HCT116 (cell line): ENCODE measurements around the gene BTG3. TPM values are rescaled to one million over a fixed set of nuclear protein-coding genes. Genes with fewer than 3 reads are reported as not detected.

Source experiments
- ATAC-seq: fragments of 200-7000 bp; cut with Tn5 transposase; 2 replicates; pipeline ENCODE4 v1.9.1; 2020; ENCODE audit warnings: mild to moderate bottlenecking, moderate library complexity
- BruUV-seq: library from RNA; stranded (reverse); fragments of 400-500 nt; replicated peaks from 2 replicates; lab custom pipeline; 2021; lab: Mats Ljungman, UMichigan
- CTCF ChIA-PET: fragments of 300-600 bp; sonication (Branson Sonifier 250); formaldehyde crosslinking; loops from one replicate; lab custom pipeline; 2021; ENCODE audit warnings: antibody characterized with exemption; lab: Charles Lee
- POLR2A ChIA-PET: fragments of 300-600, 350-600 bp; sonication (Branson Sonifier 250); formaldehyde crosslinking; loops from one replicate; lab custom pipeline; 2021; ENCODE audit warnings: antibody characterized with exemption; lab: Charles Lee
- RAD21 ChIA-PET, 2 experiments: fragments of 300-600 bp; sonication (Branson Sonifier 250); formaldehyde crosslinking; loops; one replicate each; lab custom pipeline; 2023; ENCODE audit warnings: low total read pairs in 2 of 2; ENCODE audit not compliant: uncharacterized antibody in 2 of 2, unreplicated experiment in 2 of 2, low non-redundant PET in 1 of 2; lab: Charles Lee
- DNase-seq: peaks from one replicate; pipeline ENCODE4 v3.0.0-alpha.2; 2010; ENCODE audit warnings: low read depth, low spot score
- H2AFZ ChIP-seq: fragments of 200-600 bp; shearing (Covaris generic), sonication (generic); 2 replicates; pipeline ENCODE4 v1.6.1; 2017; ENCODE audit warnings: low read depth, mixed run types, mixed read lengths, antibody characterized with exemption, low read length; ENCODE audit not compliant: poor library complexity, severe bottlenecking
- H3K27ac ChIP-seq: 2 replicates; pipeline ENCODE4 v1.5.1; 2012; ENCODE audit warnings: low read depth, low read length
- H3K27me3 ChIP-seq: fragments of 200-600 bp; sonication (generic); 2 replicates; pipeline ENCODE4 v1.6.1; 2016; ENCODE audit warnings: mixed run types, low read length, mixed read lengths; ENCODE audit not compliant: insufficient read depth
- H3K36me3 ChIP-seq, 2 experiments: fragments of 200-500 bp in 1 of 2; fragments of 200-600 bp in 1 of 2; sonication (Bioruptor generic) in 1 of 2; sonication (generic) in 1 of 2; 2 replicates each; pipeline versions ENCODE4 v1.5.1 to v1.6.1; 2014 to 2016; ENCODE audit warnings: low read length in 2 of 2, inconsistent platforms in 1 of 2, mixed read lengths in 1 of 2, mixed run types in 1 of 2; ENCODE audit not compliant: insufficient read depth in 2 of 2, control insufficient read depth in 1 of 2
- H3K4me1 ChIP-seq, 2 experiments: fragments of 200-600 bp in 1 of 2; sonication (generic) in 1 of 2; 2 replicates each; pipeline versions ENCODE4 v1.5.1 to v1.6.1; 2012 to 2017; ENCODE audit warnings: low read length in 2 of 2, inconsistent platforms in 1 of 2, mild to moderate bottlenecking in 1 of 2, mixed read lengths in 1 of 2, mixed run types in 1 of 2, moderate library complexity in 1 of 2; ENCODE audit not compliant: insufficient read depth in 2 of 2, control insufficient read depth in 1 of 2
- H3K4me2 ChIP-seq: fragments of 200-600 bp; sonication (generic); 2 replicates; pipeline ENCODE4 v1.6.1; 2017; ENCODE audit warnings: mixed run types, low read length, mixed read lengths
- H3K4me3 ChIP-seq, 2 experiments: fragments of 200-600 bp in 1 of 2; sonication (generic) in 1 of 2; replicated peaks in 1 of 2; 2 replicates each; pipeline ENCODE4 v1.5.1; 2011 to 2016; ENCODE audit warnings: low read length in 2 of 2, control low read depth in 1 of 2, low read depth in 1 of 2, mild to moderate bottlenecking in 1 of 2, mixed read lengths in 1 of 2, mixed run types in 1 of 2
- H3K79me2 ChIP-seq: fragments of 200-600 bp; sonication (generic); 2 replicates; pipeline ENCODE4 v1.6.1; 2017; ENCODE audit warnings: mild to moderate bottlenecking, mixed run types, low read length, moderate library complexity, mixed read lengths; ENCODE audit not compliant: insufficient read depth
- H3K9ac ChIP-seq: fragments of 200-600 bp; sonication (generic); 2 replicates; pipeline ENCODE4 v1.6.1; 2016; ENCODE audit warnings: low read length, mixed read lengths
- H3K9me2 ChIP-seq: fragments of 200-600 bp; sonication (generic), shearing (Covaris generic); 2 replicates; pipeline ENCODE4 v1.6.1; 2017; ENCODE audit warnings: mixed run types, mild to moderate bottlenecking, moderate library complexity; ENCODE audit not compliant: insufficient read depth
- H3K9me3 ChIP-seq, 2 experiments: fragments of 200-500 bp in 1 of 2; fragments of 200-600 bp in 1 of 2; sonication (Bioruptor generic) in 1 of 2; sonication (generic) in 1 of 2; 2 replicates each; pipeline ENCODE4 v1.6.1; 2014 to 2017; ENCODE audit warnings: low read length in 2 of 2, mixed read lengths in 2 of 2, inconsistent platforms in 1 of 2, low read depth in 1 of 2, mild to moderate bottlenecking in 1 of 2, mixed run types in 1 of 2, moderate library complexity in 1 of 2; ENCODE audit not compliant: control insufficient read depth in 1 of 2, insufficient read depth in 1 of 2
- H4K20me1 ChIP-seq: fragments of 200-600 bp; sonication (generic), shearing (Covaris generic); 2 replicates; pipeline ENCODE4 v1.6.1; 2017; ENCODE audit warnings: mixed run types, mild to moderate bottlenecking, moderate library complexity; ENCODE audit not compliant: insufficient read depth
- CBX3 ChIP-seq: IDR thresholded peaks from 2 replicates; pipeline ENCODE4 v1.6.1; 2012; ENCODE audit warnings: low read depth
- EGR1 ChIP-seq: IDR thresholded peaks from 2 replicates; pipeline ENCODE4 v1.6.1; 2012; ENCODE audit warnings: low read depth
- JUND ChIP-seq: IDR thresholded peaks from 2 replicates; pipeline ENCODE4 v1.6.1; 2012
- RAD21 ChIP-seq: IDR thresholded peaks from 2 replicates; pipeline ENCODE4 v1.6.1; 2012; ENCODE audit warnings: low read depth, mild to moderate bottlenecking
- SIN3A ChIP-seq: IDR thresholded peaks from 2 replicates; pipeline ENCODE4 v1.6.1; 2012; ENCODE audit warnings: low read depth
- SP1 ChIP-seq: IDR thresholded peaks from 2 replicates; pipeline ENCODE4 v1.6.1; 2012; ENCODE audit warnings: low read depth
- SRF ChIP-seq: IDR thresholded peaks from 2 replicates; pipeline ENCODE4 v1.6.1; 2012; ENCODE audit warnings: low read depth
- intact Hi-C: fragments of 100-400 bp; cut with micrococcal nuclease; formaldehyde crosslinking; loops from 2 replicates; pipeline ENCODE4 v1.10.0; 2022
- total RNA-seq: library from RNA; stranded (reverse); gene quantifications from one replicate; pipeline ENCODE4 v1.2.1, GENCODE V29; 2021; ENCODE audit not compliant: unreplicated experiment
- TF ChIP-seq, protein P1 (sequence below): IDR thresholded peaks from 2 replicates; pipeline ENCODE4 v1.6.1; 2012; ENCODE audit warnings: low read depth
- TF ChIP-seq, protein P2 (sequence below): IDR thresholded peaks from 2 replicates; pipeline ENCODE4 v1.6.1; 2012

Gene BTG3
- total RNA-seq, 1 experiment from 2014 or later: 67.1 TPM

DNA sequence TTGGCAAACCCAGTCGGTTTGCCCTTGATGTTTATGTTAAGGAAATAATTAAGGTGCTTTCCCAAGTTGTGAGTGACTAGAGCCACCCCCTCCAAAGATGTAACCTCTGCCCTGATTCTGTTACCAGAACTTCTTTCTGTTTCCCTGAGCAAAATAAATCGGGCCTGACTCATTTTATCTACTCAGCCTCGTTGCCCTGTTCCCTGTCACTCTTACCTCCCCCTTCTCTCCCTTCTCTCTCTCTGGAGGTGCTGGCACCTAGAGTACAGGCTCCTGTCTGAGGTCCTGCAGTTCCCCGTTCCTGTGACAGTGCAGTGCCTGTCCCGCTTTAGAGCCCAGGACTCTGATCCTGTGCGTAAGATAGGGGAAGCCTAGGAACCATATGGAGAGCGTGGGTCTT is 64.4 kb downstream of the BTG3 start (continued):
- TF ChIP-seq, protein P1, sequence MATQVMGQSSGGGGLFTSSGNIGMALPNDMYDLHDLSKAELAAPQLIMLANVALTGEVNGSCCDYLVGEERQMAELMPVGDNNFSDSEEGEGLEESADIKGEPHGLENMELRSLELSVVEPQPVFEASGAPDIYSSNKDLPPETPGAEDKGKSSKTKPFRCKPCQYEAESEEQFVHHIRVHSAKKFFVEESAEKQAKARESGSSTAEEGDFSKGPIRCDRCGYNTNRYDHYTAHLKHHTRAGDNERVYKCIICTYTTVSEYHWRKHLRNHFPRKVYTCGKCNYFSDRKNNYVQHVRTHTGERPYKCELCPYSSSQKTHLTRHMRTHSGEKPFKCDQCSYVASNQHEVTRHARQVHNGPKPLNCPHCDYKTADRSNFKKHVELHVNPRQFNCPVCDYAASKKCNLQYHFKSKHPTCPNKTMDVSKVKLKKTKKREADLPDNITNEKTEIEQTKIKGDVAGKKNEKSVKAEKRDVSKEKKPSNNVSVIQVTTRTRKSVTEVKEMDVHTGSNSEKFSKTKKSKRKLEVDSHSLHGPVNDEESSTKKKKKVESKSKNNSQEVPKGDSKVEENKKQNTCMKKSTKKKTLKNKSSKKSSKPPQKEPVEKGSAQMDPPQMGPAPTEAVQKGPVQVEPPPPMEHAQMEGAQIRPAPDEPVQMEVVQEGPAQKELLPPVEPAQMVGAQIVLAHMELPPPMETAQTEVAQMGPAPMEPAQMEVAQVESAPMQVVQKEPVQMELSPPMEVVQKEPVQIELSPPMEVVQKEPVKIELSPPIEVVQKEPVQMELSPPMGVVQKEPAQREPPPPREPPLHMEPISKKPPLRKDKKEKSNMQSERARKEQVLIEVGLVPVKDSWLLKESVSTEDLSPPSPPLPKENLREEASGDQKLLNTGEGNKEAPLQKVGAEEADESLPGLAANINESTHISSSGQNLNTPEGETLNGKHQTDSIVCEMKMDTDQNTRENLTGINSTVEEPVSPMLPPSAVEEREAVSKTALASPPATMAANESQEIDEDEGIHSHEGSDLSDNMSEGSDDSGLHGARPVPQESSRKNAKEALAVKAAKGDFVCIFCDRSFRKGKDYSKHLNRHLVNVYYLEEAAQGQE: no peak

DNA sequence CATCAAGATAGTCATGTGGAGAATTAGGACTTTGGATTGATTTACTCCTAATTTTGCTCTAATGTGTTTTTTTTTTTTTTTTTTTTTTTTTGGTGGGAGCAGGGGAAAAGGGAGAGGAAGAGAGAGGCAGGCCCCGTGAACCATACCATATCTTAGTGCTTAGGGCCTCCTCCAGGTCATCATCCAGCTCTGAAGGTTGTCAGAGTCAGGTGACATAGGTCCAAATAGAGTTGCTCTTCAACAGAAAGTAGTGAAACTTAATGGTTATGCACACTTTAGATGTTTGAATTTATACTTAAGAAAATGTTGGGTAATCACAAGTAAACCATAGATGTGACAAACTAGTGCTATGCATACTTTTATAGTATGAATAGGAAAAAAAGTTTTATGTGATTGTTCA is 67.7 kb downstream of the BTG3 start:
- intact Hi-C loops: no loop called here
- no peak overlapping the region for H3K9ac ChIP-seq
- DNase-seq (no peak), ATAC-seq (no peak)
- no TSS peak for BruUV-seq
- no peaks in the 10 kb centered on the region for H4K20me1 ChIP-seq
- no peaks in the 10 kb centered on the region for H3K9me2 ChIP-seq
- H3K79me2 ChIP-seq: no peaks in the 10 kb centered on the region; the same call in 1 of the 2 replicates
- no peak overlapping the region for H3K27ac ChIP-seq
- CTCF ChIA-PET: interaction anchor here (1.1 kb wide), 1 partner anchor 157 kb away, joined by 3 read pairs; no protein-coding TSS in a partner anchor
- peaks cover 0 to 7% of the 10 kb centered on the region in 2 experiments; a peak in 1 of 4 replicates for H3K36me3 ChIP-seq
- RAD21 ChIA-PET: no interaction called here
- no peak overlapping the region for H2AFZ ChIP-seq
- H3K27me3 ChIP-seq: no peaks in the 10 kb centered on the region
- POLR2A ChIA-PET: no interaction called here
- H3K4me1 ChIP-seq: 0 out of 4 replicates have a peak, but pooled peaks cover 0 to 3% of the 10 kb centered on the region in 2 experiments
- no peak for TF ChIP-seq SRF
- TF ChIP-seq, protein P1: no peak
- TF ChIP-seq SIN3A: no peak
- TF ChIP-seq, protein P2, sequence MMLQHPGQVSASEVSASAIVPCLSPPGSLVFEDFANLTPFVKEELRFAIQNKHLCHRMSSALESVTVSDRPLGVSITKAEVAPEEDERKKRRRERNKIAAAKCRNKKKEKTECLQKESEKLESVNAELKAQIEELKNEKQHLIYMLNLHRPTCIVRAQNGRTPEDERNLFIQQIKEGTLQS: no peak
- TF ChIP-seq RAD21: no peak
- TF ChIP-seq SP1: no peak
- TF ChIP-seq EGR1: no peak
- no peak for TF ChIP-seq JUND
- no peak for TF ChIP-seq CBX3
- no peak overlapping the region for H3K4me3 ChIP-seq
- H3K9me3 ChIP-seq: no peaks in the 10 kb centered on the region
- no peak overlapping the region for H3K4me2 ChIP-seq

Other genes starting within 250 kb of the BTG3 start
- 21.6 TPM for gene CXADR, start 99.9 kb downstream of the BTG3 start, total RNA-seq
- gene C21orf91, start 206.5 kb upstream of the BTG3 start, total RNA-seq: 17.7 TPM